GM20000 (cell line): ENCODE results near the gene CLK4.

Source experiments
- DNase-seq: peaks from one replicate; pipeline ENCODE4 v3.0.0; 2012; ENCODE audit warnings: low spot score
- TF ChIP-seq, protein P1 (sequence below): IDR thresholded peaks from 2 replicates; pipeline ENCODE4 v1.5.1; 2012; ENCODE audit warnings: mild to moderate bottlenecking, control low read depth; ENCODE audit errors: extremely low read depth, missing control alignments

CLK4 gene

DNA sequence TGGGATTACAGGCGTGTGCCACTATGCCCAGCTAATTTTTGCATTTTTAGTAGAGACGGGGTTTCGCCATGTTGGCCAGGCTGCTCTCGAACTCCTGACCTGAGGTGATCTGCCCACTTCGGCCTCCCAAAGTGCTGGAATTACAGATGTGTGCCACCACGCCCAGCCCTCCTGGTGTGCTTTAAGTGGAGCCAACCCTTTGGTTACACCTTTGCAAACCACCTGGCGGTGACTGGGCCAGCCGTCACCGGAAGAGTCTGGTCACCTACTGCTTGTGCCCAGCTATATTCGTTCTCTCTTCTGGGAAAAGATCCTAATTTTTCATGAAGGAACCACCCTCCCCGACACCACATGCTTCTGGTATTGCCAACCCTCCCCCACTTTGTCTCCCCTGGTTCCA, 72.5 kb downstream of the CLK4 start:
- DNase-seq, result no peak
- TF ChIP-seq, protein P1, sequence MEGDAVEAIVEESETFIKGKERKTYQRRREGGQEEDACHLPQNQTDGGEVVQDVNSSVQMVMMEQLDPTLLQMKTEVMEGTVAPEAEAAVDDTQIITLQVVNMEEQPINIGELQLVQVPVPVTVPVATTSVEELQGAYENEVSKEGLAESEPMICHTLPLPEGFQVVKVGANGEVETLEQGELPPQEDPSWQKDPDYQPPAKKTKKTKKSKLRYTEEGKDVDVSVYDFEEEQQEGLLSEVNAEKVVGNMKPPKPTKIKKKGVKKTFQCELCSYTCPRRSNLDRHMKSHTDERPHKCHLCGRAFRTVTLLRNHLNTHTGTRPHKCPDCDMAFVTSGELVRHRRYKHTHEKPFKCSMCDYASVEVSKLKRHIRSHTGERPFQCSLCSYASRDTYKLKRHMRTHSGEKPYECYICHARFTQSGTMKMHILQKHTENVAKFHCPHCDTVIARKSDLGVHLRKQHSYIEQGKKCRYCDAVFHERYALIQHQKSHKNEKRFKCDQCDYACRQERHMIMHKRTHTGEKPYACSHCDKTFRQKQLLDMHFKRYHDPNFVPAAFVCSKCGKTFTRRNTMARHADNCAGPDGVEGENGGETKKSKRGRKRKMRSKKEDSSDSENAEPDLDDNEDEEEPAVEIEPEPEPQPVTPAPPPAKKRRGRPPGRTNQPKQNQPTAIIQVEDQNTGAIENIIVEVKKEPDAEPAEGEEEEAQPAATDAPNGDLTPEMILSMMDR, result no peak

GRCh38 chr5:178553517-178553916, 73.3 kb downstream of the CLK4 start:
- no peak for DNase-seq
- TF ChIP-seq, protein P1, result no peak
